Astrocyte (in vitro differentiated cells and primary cell): ENCODE data around the gene PUM2.

ENCODE experiments used
- EZH2 ChIP-seq: IDR thresholded peaks from 2 replicates; pipeline ENCODE4 v1.6.1; 2012; ENCODE audit warnings: mild to moderate bottlenecking, low read length, inconsistent platforms; ENCODE audit not compliant: insufficient read depth
- TF ChIP-seq, protein P1 (sequence below): IDR thresholded peaks from 2 replicates; pipeline ENCODE4 v1.5.1; 2011; ENCODE audit warnings: low read depth, mild to moderate bottlenecking, inconsistent platforms, low read length, moderate library complexity; ENCODE audit not compliant: insufficient read depth

DNA sequence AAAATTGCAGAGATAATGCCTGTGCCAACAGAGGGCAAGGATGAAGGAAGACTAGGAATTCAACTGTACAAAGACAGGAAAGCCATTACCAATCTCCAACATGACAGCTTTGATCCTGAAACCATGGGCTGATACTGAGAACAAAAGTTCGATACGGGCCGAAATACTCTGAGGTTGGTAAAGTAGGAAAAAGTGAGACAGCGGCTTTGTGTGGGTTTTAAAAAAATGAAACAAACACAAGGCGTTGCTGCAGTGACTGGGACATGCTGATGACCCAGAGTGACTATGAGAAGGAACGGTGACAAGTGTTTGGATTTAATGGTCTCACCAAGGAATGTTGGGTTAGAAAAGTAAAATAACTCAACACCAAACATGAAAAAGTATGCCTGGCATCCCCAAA is 101.5 kb downstream of the PUM2 start:
- TF ChIP-seq, protein P1, sequence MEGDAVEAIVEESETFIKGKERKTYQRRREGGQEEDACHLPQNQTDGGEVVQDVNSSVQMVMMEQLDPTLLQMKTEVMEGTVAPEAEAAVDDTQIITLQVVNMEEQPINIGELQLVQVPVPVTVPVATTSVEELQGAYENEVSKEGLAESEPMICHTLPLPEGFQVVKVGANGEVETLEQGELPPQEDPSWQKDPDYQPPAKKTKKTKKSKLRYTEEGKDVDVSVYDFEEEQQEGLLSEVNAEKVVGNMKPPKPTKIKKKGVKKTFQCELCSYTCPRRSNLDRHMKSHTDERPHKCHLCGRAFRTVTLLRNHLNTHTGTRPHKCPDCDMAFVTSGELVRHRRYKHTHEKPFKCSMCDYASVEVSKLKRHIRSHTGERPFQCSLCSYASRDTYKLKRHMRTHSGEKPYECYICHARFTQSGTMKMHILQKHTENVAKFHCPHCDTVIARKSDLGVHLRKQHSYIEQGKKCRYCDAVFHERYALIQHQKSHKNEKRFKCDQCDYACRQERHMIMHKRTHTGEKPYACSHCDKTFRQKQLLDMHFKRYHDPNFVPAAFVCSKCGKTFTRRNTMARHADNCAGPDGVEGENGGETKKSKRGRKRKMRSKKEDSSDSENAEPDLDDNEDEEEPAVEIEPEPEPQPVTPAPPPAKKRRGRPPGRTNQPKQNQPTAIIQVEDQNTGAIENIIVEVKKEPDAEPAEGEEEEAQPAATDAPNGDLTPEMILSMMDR, result no peak
- TF ChIP-seq EZH2, result no peak
